OCI-LY7 (cell line): ENCODE measurements around the gene ACVR1. TPM values are rescaled to one million over a fixed set of nuclear protein-coding genes. Genes with fewer than 3 reads are reported as not detected.

Experiments used
- BruUV-seq: library from RNA; stranded (reverse); fragments of 400-500 nt; replicated peaks from 2 replicates; lab custom pipeline; 2021; lab: Mats Ljungman, UMichigan
- CTCF ChIA-PET: fragments of 300-600 bp; sonication (Branson Sonifier 250); formaldehyde crosslinking; loops from one replicate; lab custom pipeline; 2022; ENCODE audit warnings: antibody characterized with exemption; ENCODE audit not compliant: unreplicated experiment; lab: Charles Lee
- POLR2A ChIA-PET: fragments of 300-600 bp; sonication (Branson Sonifier 250); formaldehyde crosslinking; loops from one replicate; lab custom pipeline; 2022; ENCODE audit warnings: antibody characterized with exemption; lab: Charles Lee
- DNase-seq: peaks from one replicate; pipeline ENCODE4 v3.0.0-alpha.2; 2015; ENCODE audit warnings: low spot score
- H2AFZ ChIP-seq: fragments of 200-600 bp; sonication (generic), shearing (Covaris generic); 2 replicates; pipeline ENCODE4 v1.6.1; 2014; ENCODE audit warnings: mild to moderate bottlenecking, antibody characterized with exemption, low read length, moderate library complexity
- H3K27ac ChIP-seq: fragments of 200-600 bp; sonication (generic); 2 replicates; pipeline ENCODE4 v1.5.1; 2014; ENCODE audit warnings: mixed run types, low read depth, mild to moderate bottlenecking, moderate library complexity, low read length, inconsistent platforms; ENCODE audit not compliant: poor library complexity, severe bottlenecking
- H3K36me3 ChIP-seq: fragments of 200-600 bp; sonication (generic); 2 replicates; pipeline ENCODE4 v1.6.1; 2014; ENCODE audit warnings: mild to moderate bottlenecking, antibody characterized with exemption, low read length, moderate library complexity, mixed read lengths; ENCODE audit not compliant: insufficient read depth
- H3K4me1 ChIP-seq: fragments of 200-600 bp; sonication (generic); 2 replicates; pipeline ENCODE4 v1.5.1; 2014; ENCODE audit warnings: mild to moderate bottlenecking, low read length; ENCODE audit not compliant: insufficient read depth, poor library complexity, severe bottlenecking
- H3K4me2 ChIP-seq: fragments of 200-600 bp; sonication (generic); 2 replicates; pipeline ENCODE4 v1.6.1; 2014; ENCODE audit warnings: mild to moderate bottlenecking, low read length
- H3K4me3 ChIP-seq: fragments of 200-600 bp; sonication (generic); 2 replicates; pipeline ENCODE4 v1.5.1; 2014; ENCODE audit warnings: mild to moderate bottlenecking, low read depth, low read length; ENCODE audit not compliant: poor library complexity, severe bottlenecking
- H3K79me2 ChIP-seq: fragments of 200-600 bp; sonication (generic); 2 replicates; pipeline ENCODE4 v1.6.1; 2016; ENCODE audit warnings: low read depth, mild to moderate bottlenecking, low read length, moderate library complexity, mixed read lengths; ENCODE audit not compliant: insufficient read depth
- H3K9me2 ChIP-seq: fragments of 200-600 bp; sonication (generic); 2 replicates; pipeline ENCODE4 v1.6.1; 2016; ENCODE audit warnings: mild to moderate bottlenecking, low read length, mixed read lengths; ENCODE audit not compliant: insufficient read depth
- H3K9me3 ChIP-seq: fragments of 200-600 bp; sonication (generic); 2 replicates; pipeline ENCODE4 v1.6.1; 2014; ENCODE audit warnings: mild to moderate bottlenecking, mixed run types, low read length, mixed read lengths
- H4K20me1 ChIP-seq: fragments of 200-600 bp; sonication (generic); 2 replicates; pipeline ENCODE4 v1.6.1; 2014; ENCODE audit warnings: mild to moderate bottlenecking, antibody characterized with exemption, low read length, moderate library complexity, mixed read lengths; ENCODE audit not compliant: insufficient read depth
- EZH2phosphoT487 ChIP-seq: fragments of 200-600 bp; sonication (generic); IDR thresholded peaks from 2 replicates; pipeline ENCODE4 v1.6.1; 2018; ENCODE audit warnings: low read depth, borderline replicate concordance, mild to moderate bottlenecking, mixed run types, antibody characterized with exemption, low read length, moderate library complexity, mixed read lengths
- intact Hi-C: fragments of 100-400 bp; cut with micrococcal nuclease; formaldehyde crosslinking; loops from one replicate; pipeline ENCODE4 v1.10.0; 2022; ENCODE audit not compliant: unreplicated experiment
- total RNA-seq, 2 experiments: library from RNA; depleted of rRNA in 1 of 2; stranded (reverse); fragments of >200 nt in 1 of 2; shearing (Covaris generic) in 1 of 2; gene quantifications; 2 replicates each; pipeline ENCODE4 v1.2.3, GENCODE V29; 2014 to 2022
- TF ChIP-seq, protein P1 (sequence below): fragments of 200-600 bp; sonication (generic); conservative IDR thresholded peaks from 2 replicates; pipeline ENCODE4 v1.5.1; 2014; ENCODE audit warnings: mild to moderate bottlenecking, antibody characterized with exemption, low read length, moderate library complexity, mixed read lengths

ACVR1 gene
- total RNA-seq, 2 experiments from 2014 or later: 0.13 to 3.9 TPM

GRCh38 chr2:157841485-157841884, 34.6 kb downstream of the ACVR1 start:
- DNase-seq: no peak
- Histone ChIP-seq H3K9me3 (no peaks in the 10 kb centered on the region), H3K79me2 (no peaks in the 10 kb centered on the region), H3K4me1 (no peaks in the 10 kb centered on the region), H4K20me1 (no peaks in the 10 kb centered on the region), H2AFZ (no peak overlapping the region), H3K27ac (no peak overlapping the region), H3K4me3 (no peak overlapping the region), H3K9me2 (no peaks in the 10 kb centered on the region), H3K4me2 (no peak overlapping the region), H3K36me3 (no peaks in the 10 kb centered on the region)
- no TSS peak for BruUV-seq
- no peak for TF ChIP-seq EZH2phosphoT487
- TF ChIP-seq, protein P1, sequence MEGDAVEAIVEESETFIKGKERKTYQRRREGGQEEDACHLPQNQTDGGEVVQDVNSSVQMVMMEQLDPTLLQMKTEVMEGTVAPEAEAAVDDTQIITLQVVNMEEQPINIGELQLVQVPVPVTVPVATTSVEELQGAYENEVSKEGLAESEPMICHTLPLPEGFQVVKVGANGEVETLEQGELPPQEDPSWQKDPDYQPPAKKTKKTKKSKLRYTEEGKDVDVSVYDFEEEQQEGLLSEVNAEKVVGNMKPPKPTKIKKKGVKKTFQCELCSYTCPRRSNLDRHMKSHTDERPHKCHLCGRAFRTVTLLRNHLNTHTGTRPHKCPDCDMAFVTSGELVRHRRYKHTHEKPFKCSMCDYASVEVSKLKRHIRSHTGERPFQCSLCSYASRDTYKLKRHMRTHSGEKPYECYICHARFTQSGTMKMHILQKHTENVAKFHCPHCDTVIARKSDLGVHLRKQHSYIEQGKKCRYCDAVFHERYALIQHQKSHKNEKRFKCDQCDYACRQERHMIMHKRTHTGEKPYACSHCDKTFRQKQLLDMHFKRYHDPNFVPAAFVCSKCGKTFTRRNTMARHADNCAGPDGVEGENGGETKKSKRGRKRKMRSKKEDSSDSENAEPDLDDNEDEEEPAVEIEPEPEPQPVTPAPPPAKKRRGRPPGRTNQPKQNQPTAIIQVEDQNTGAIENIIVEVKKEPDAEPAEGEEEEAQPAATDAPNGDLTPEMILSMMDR: no peak
- intact Hi-C loops: no loop called here
- ChIA-PET POLR2A (interaction anchor here (0.6 kb wide), 1 partner anchor 313 kb away, joined by 3 read pairs; no protein-coding TSS in a partner anchor), CTCF (no interaction called here)

DNA sequence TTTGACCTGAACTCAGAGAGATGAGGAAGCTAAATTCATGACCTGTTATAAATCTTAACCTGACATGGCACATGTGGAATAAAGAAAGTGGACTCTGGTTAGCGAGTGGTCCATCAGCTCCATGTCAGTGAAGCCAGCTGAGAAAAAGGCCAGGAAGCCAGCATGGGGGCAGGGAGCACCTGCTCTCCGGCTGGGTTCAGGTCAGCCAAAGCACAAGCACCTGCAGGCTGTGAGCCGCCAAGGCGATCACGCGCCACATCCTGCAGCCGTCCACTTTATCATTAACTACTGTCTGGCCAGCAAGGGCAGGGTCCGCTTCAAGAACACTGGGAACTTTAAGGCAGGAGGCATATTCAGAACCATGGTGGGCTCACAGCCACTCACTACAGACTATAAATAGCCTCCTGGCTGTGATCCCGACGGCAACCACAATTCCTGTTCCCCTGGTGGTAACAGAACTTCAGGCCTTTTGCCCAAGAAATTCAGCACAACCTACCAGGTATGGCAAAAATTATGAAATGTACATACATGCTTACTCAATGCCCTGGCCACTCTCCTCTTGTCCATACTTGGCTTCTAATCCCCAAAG, 35.5 kb downstream of the ACVR1 start:
- ChIA-PET POLR2A (no interaction called here), CTCF (interaction anchor here (0.6 kb wide), 1 partner anchor 538 kb away, joined by 3 read pairs; no protein-coding TSS in a partner anchor)
- Histone ChIP-seq H3K4me3 (no peak overlapping the region), H3K36me3 (no peaks in the 10 kb centered on the region), H3K79me2 (no peaks in the 10 kb centered on the region), H3K9me3 (no peaks in the 10 kb centered on the region), H3K9me2 (no peaks in the 10 kb centered on the region), H3K4me1 (no peaks in the 10 kb centered on the region), H3K27ac (no peak overlapping the region), H3K4me2 (no peak overlapping the region), H2AFZ (no peak overlapping the region), H4K20me1 (no peaks in the 10 kb centered on the region)
- no peak for TF ChIP-seq EZH2phosphoT487
- TF ChIP-seq, protein P1: no peak
- intact Hi-C loops: no loop called here
- DNase-seq: no peak
- BruUV-seq: no TSS peak

- H3K4me1 ChIP-seq: no peaks in the 10 kb centered on the region
- no peaks in the 10 kb centered on the region for H3K79me2 ChIP-seq
- DNase-seq: no peak
- no peaks in the 10 kb centered on the region for H3K36me3 ChIP-seq
- no peak for TF ChIP-seq EZH2phosphoT487
- TF ChIP-seq, protein P1: no peak
- ChIA-PET POLR2A (interaction anchor here (0.7 kb wide), 1 partner anchor 36 kb away, joined by 3 read pairs; the partner anchor contains the start of gene ACVR1), CTCF (interaction anchor here (0.6 kb wide), 1 partner anchor 537 kb away, joined by 3 read pairs; no protein-coding TSS in a partner anchor)
- BruUV-seq: no TSS peak
- no peaks in the 10 kb centered on the region for H3K9me2 ChIP-seq
- no peak overlapping the region for H3K4me2 ChIP-seq
- no peak overlapping the region for H3K27ac ChIP-seq
- H2AFZ ChIP-seq: no peak overlapping the region
- intact Hi-C loops: no loop called here
- H3K4me3 ChIP-seq: no peak overlapping the region
- H4K20me1 ChIP-seq: no peaks in the 10 kb centered on the region
- no peaks in the 10 kb centered on the region for H3K9me3 ChIP-seq
These were observed 36.3 kb downstream of the ACVR1 start for GRCh38 chr2:157839822-157840221.
